MM.1S (cell line): ENCODE results near the gene HM13.

ENCODE experiments used
- EZH2 ChIP-seq: fragments of 300-600 bp; sonication (generic); optimal IDR thresholded peaks from 2 replicates; pipeline ENCODE3; 2017; ENCODE audit warnings: low read depth, mild to moderate bottlenecking, antibody characterized with exemption, low read length, mixed read lengths
- TF ChIP-seq, protein P1 (sequence below): fragments of 300-600 bp; sonication (generic); IDR thresholded peaks from 2 replicates; pipeline ENCODE4 v1.5.1; 2016; ENCODE audit warnings: antibody characterized with exemption, low read length, mixed read lengths

DNA sequence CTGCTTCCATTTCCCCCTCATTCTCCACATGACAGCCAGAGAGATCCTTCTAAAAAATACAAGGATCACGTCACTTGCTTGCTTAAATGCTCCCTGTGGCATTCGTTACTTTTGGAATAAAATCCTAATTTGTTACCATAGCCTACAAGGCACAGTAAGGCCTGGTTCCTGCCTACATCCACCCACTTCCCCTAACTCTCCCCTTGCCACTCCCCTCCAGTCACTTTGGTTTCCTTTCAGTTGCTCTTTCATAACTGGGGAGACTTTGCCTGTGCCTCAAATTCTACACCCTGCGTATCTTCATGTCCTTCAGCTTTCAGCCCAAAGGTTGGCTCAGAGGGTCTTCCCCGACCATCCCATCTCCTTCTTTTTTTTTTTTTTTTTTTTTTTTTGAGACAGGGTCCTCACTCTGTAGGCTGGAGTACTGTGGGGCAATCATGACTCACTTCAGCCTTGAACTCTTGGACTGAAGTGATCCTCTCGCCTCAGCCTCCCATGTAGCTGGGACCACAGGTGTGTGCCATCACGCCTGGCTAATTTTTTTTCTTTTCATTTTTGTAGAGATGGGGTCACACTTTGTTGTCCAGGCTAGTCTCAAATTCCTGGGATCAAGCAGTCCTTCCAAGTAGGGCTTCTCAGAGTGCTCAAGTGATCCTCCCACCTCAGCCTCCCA is 103.3 kb downstream of the HM13 start:
- TF ChIP-seq, protein P1, sequence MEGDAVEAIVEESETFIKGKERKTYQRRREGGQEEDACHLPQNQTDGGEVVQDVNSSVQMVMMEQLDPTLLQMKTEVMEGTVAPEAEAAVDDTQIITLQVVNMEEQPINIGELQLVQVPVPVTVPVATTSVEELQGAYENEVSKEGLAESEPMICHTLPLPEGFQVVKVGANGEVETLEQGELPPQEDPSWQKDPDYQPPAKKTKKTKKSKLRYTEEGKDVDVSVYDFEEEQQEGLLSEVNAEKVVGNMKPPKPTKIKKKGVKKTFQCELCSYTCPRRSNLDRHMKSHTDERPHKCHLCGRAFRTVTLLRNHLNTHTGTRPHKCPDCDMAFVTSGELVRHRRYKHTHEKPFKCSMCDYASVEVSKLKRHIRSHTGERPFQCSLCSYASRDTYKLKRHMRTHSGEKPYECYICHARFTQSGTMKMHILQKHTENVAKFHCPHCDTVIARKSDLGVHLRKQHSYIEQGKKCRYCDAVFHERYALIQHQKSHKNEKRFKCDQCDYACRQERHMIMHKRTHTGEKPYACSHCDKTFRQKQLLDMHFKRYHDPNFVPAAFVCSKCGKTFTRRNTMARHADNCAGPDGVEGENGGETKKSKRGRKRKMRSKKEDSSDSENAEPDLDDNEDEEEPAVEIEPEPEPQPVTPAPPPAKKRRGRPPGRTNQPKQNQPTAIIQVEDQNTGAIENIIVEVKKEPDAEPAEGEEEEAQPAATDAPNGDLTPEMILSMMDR: no peak
- TF ChIP-seq EZH2: no peak
